RPMI7951 (cell line): ENCODE measurements around the gene METTL8. TPM values are rescaled to one million over a fixed set of nuclear protein-coding genes. Genes with fewer than 3 reads are reported as not detected.

Source experiments
- DNase-seq: peaks from one replicate; pipeline ENCODE4 v3.0.0-alpha.2; 2012; ENCODE audit warnings: low read depth
- total RNA-seq: library from RNA; depleted of rRNA; stranded (reverse); fragments of >200 nt; shearing (Covaris generic); gene quantifications from 2 replicates; pipeline ENCODE4 v1.2.3, GENCODE V29; 2014; rRNA removed

The METTL8 gene
- total RNA-seq, result 17.4 and 32.0 TPM in 2 replicates

DNA sequence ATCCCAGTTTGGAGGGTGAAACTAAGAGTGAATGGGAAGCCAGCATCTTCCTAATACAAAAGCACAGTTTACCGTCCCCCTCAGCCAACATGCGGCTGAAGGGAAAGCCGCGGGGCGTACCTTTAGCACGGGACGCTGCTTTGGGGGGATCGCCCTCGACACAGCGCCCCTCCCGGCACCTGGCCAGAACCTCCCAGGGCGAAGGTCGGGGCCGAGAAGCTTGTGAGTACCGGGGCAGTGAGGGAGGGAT is at the start of gene METTL8:
Gene METTL8 (minus strand): TSS at position 228 of the 250 bp plus-strand sequence. CDS start 41,805 bp downstream, outside the sequence.
- no peak for DNase-seq

- no peak for DNase-seq
Observed at GRCh38 chr2:171482877-171483276, 49.1 kb upstream of the METTL8 start.

GRCh38 chr2:171482308-171482707 is 48.5 kb upstream of the METTL8 start:
- DNase-seq, result no peak

- DNase-seq, result no peak
Observed at GRCh38 chr2:171480908-171481307, 47.1 kb upstream of the METTL8 start.

- no peak for DNase-seq
Observed at GRCh38 chr2:171479154-171479814, 45.5 kb upstream of the METTL8 start.

- DNase-seq, result no peak
Observed at GRCh38 chr2:171478345-171478744, 44.6 kb upstream of the METTL8 start.

GRCh38 chr2:171475979-171476378 is 42.2 kb upstream of the METTL8 start:
- no peak for DNase-seq

DNA sequence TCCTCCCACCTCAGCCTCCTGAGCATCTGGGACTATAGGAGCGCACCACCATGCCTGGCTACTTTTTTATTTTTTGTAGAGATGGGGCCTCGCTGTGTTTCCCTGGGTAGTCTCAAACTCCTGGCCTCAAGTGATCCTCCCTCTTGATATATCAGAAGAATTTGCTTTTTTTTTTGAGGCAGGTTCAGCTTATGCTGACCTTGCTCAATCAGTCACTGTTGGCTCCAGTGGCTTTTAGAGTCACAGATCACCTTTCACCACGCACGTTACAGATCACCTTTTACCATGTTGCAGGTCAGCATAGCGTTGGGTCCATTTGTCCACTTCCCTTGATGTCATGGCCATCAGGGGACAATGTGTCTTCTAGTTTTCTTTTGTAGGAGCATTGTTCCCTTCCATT is 36.3 kb upstream of the METTL8 start:
- DNase-seq, result no peak

GRCh38 chr2:171469176-171469575 is 35.4 kb upstream of the METTL8 start:
- DNase-seq, result no peak

DNA sequence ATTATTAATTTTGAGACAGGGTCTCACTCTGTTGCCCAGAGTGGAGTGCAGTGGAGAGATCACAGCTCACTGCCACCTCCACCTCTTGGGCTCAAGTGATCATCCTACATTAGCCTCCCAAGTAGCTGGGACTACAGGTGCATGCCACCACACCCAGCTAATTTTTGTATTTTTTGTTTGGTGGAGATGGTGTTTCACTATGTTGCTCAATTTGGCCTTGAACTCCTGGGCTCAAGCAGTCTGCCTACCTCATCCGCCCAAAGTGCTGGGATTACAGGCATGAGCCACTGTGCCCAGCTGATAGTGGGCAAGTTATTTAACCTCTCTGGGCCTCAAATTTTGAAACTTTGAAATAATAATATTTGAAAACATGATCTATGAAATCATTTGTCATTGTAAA is 26.7 kb upstream of the METTL8 start:
- DNase-seq, result no peak

GRCh38 chr2:171459498-171459897 is 25.7 kb upstream of the METTL8 start:
- DNase-seq, result no peak

- no peak for DNase-seq
Observed at GRCh38 chr2:171452773-171453172, 19.0 kb upstream of the METTL8 start.

DNA sequence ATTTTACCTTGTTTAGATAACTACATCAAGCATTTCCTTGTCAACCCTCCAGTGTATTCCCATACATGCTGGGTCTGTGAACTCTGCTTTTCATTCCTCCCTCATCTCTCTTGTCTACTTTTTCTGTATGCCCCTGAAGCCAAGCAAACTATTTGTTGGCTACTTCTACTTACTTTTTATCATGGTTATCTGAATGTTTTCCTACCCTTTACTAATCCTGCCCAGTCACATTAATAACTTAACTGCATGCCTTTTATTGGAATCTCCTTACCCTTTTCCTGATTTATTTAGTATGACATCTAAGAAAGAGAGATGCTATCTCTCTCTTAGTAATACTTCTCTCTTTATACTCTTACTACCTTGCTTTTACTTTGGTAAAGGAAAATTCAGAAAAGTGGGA is 17.3 kb upstream of the METTL8 start:
- no peak for DNase-seq

DNA sequence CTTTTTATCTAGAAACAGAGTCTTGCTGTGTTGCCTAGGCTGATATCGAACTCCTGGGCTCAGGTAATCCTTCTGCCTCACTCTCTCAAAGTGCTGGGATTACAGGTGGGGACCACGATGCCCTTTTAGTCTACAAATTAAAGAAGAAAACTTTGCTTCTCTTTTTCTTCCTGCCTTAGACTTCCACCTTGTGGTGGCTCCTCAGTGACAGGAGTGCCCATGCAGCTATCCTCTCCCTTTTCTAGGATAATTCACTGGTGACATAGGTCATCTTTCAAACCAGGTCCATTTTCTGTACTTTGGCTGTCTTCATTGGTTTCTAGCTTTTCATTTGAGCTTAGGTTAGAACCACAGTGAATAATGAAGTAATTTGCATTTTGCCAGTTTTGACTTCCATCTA is 13.9 kb upstream of the METTL8 start:
- DNase-seq, result peak; percentile 5

- no peak for DNase-seq
Observed at GRCh38 chr2:171441470-171441869, 7.7 kb upstream of the METTL8 start.

DNA sequence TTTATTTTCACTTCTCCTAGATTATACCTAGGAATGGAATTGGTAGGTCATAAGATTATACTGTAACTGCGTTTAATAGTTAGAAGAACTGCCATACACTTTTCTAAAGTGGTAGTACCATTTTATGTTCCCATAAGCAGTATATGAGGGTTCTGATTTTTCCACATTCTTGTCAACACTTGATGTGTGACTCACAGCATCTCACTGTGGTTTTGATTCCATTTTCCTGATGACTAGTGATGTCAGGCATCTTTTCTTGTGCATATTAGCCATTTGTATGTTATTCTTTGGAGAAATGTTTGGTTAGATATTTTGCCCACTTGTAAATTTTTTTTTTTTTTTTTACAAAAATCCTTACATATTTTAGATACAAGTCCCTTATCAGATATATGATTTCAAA is 2.5 kb upstream of the METTL8 start:
- peak; percentile 77 for DNase-seq

DNA sequence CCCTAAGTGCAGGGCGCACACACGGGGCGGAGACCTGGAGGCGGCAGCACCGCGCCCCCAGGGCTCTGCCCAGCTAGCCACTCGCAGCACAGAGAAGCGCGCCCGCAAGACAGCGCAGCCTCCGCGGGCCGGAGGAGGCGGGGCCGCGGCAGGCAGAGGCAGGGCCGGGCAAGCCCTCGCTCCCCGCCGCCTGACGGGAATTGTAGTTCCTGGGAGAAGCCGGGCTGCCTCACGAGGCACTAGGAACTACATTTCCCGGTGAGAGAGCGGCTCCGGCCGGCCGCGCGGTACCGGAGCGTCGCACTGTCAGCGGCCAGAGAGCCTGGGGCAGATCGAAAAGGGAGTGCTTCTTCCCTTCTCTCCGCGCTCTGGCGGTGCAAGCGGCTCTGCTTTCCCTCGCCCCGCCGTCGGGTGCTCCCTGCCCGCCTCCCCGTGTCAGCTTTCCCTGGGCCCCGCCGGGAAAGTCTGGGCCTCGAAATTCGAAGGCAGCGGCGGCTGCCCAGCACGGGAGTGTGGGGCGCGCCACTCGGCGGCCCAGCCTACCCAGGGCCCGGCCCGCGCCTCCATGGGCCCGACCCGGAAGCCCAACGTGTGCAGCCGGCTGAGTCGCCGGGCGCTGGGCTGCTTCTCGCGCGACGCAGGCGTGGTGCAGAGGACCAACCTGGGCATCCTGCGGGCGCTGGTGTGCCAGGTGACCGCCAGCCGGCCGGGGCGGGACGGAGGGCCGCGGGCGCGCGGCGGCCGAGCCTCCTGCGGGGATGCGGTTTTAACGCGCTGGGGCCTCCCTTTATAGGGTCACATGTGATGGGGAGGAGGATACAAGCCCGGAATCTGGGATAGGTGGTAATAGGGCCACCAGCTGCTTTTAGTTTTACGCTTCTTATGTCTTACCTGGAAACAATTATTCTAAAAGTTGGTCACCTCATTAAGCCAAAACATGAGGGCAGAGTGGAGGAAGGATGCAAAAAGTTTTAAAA is 511 bp upstream of the METTL8 start, which contains the start of gene DCAF17:
Gene DCAF17 (plus strand): TSS at position 214 of the 977 bp plus-strand sequence. CDS start 352 bp downstream, at position 566.
- peak; percentile 96 for DNase-seq

DNA sequence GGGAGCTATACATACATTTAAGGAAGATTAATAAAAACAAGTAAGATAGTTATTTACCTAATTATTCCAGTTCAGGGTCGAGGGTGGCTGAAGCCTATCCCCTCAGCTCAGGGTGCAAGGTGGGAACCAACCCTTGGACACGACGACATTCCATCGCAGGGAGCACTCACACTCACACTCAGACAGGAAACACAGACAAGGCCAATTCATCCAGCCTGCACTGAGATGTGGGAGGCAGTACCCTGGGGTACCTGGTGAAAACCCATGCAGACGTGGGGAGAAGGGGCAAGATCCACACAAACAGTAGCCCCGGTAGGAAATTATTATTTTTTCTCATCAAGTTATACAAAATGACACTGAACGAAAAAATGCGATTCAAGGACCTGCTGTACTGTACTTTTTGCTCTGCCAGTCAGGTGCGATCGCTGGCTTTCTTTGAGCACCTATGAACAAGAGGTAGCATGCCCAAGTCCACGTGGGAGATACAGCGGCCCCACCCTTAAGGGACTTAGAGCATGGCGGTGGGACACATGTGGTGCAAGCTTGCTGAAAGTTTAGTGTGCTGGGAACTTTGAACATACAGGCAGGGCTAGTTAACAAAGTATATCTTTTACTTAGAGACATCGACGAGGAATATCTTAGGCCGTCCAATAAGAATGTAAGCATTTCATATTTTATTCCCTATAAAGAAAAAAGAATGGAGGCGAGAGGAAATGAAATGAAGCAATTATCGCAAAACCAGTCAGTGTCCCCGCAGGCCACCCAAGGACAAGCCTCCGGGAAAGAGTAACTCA is 624 bp downstream of the METTL8 start:
- peak; percentile 37 for DNase-seq

- DNase-seq, result no peak
Observed at GRCh38 chr2:171432206-171432968, 1.4 kb downstream of the METTL8 start.

- DNase-seq, result no peak
Observed at GRCh38 chr2:171431677-171432167, 2.1 kb downstream of the METTL8 start.
